Activated CD4-positive, alpha-beta T cell treated with anti-CD3 and anti-CD28 coated beads, Interleukin-2, amount 50 U/mL, for 16 hours (primary cell): ENCODE results near the gene NOA1.
"Not testable (repeated sequence)": the region's sequence is repeated elsewhere in the genome, so short reads cannot be mapped to it uniquely, and the experiment has no call there.

Experiments used
- DNase-seq: peaks from one replicate; pipeline ENCODE4 v3.0.0-alpha.2; 2020

NOA1 gene

DNA sequence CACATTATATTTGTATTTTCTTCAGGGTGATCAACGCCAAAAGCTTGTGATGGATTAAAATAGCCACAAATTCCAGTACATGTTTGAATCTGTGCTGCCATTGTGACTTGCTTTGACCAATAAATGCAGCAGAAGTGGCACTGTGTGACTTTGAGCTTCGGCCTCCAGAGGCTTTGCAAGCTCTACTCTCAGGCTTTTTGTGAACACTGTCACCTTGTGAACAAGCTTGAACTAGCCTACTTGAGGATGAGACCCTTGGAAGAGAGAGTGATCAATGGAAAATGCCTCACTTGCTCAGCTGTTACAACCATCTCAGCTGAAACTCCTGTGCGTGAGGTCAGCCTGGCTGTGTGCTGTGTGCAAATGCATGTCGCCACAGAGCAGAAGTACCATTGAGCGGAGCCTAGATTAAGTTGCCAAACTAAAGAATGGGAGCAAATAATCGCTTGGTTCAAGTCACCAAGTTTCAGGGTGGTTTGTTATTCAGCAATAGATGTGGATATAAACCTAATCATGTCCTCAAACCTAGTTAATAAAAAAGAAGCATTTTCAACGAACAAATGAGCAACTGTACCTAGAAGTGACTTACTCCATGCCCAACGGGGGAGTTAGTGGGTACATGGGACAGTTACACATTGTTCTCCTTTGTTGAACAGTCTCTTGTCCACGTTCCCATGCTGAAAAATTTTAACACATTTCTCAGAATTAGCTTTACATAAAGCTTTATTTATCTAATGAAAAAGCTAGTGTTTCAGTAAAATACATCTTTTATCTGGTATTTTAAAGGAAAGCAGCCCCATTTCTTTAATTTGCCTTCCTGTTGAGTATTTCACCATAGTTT lies 23.5 kb downstream of the NOA1 start:
- DNase-seq, result no peak

- DNase-seq, result no peak
Measured at GRCh38 chr4:56941403-56941802, 36.0 kb downstream of the NOA1 start.

- no peak for DNase-seq
Measured at GRCh38 chr4:56940971-56941370, 36.4 kb downstream of the NOA1 start.

DNA sequence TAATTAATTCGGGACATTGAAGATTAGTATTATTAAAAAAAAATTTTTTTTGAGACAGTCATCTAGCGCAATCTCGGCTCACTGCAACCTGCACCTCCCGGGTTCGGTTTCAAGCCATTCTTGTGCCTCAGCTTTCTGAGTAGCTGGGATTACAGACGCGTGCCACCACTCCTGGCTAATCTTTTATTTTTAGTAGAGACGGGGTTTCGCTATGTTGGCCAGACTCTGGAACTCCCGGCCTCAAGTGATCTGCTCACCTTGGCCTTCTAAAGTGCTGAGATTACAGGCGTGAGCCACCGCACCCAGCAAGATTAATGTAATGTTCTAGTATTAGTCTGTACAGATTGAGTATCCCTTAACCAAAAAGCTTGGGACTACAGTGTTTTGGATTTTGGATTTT lies 37.0 kb downstream of the NOA1 start:
- no peak for DNase-seq

DNA sequence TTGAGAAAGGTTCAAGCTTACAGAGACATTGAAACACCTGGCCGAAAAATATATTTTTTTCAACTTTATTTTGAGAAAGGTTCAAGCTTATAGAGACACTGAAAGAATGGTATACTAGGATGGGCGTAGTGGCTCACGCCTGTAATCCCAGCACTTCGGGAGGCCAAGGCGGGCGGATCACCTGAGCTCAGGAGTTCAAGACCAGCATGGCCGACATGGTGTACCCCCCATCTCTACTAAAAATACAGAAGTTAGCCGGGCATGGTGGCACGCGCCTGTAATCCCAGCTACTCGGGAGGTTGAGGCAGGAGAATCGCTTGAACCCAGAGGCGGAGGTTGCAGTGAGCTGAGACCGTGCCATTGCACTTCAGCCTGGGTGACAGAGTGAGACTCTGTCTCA lies 37.6 kb downstream of the NOA1 start:
- DNase-seq, result not testable (repeated sequence)

- DNase-seq, result no peak
Measured at GRCh38 chr4:56937262-56937661, 40.1 kb downstream of the NOA1 start.

GRCh38 chr4:56931924-56932323 lies 45.5 kb downstream of the NOA1 start:
- no peak for DNase-seq

DNA sequence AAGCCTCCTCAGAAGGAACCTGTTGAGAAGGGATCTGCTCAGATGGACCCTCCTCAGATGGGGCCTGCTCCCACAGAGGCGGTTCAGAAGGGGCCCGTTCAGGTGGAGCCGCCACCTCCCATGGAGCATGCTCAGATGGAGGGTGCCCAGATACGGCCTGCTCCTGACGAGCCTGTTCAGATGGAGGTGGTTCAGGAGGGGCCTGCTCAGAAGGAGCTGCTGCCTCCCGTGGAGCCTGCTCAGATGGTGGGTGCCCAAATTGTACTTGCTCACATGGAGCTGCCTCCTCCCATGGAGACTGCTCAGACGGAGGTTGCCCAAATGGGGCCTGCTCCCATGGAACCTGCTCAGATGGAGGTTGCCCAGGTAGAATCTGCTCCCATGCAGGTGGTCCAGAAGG lies 46.8 kb downstream of the NOA1 start:
- no peak for DNase-seq

GRCh38 chr4:56927196-56927595 lies 50.2 kb downstream of the NOA1 start:
- DNase-seq, result no peak

DNA sequence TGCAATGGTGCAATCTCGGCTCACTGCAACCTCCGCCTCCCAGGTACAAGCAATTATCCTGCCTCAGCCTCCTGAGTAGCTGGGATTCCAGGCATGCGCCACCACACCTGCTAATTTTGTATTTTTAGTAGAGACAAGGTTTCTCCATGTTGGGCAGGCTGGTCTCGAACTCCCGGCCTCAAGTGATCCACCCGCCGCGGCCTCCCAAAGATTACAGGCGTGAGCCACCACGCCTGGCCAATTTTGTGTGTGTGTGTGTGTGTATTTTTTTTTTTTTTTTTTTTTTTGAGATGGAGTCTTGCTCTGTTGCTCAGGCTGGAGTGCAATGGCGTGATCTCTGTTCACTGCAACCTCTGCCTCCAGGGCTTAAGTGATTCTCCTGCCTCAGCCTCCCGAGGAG lies 62.4 kb downstream of the NOA1 start:
- DNase-seq, result not testable (repeated sequence)

DNA sequence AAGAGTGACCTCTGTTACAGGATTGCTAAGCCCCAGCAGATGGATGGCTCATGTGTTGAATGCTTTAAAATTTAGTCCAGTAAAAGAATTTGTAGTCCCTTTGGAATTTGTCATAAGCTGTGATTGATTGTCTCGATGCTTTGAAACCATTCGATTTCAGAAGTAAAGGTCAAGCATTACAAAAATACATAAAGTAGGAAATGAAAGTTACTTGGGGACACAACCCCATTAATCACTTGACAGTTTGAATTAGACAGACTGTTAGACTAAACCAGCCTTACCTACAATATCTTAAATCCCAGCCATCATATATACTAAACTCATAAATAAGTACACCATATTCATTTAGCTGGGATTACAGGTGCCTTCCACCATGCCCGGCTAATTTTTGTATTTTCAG lies 63.1 kb downstream of the NOA1 start:
- no peak for DNase-seq
